GM12891 (cell line): ENCODE results near the gene ROPN1B.

Experiments
- POLR2A ChIP-seq: IDR thresholded peaks from 2 replicates; pipeline ENCODE4 v1.6.1; 2011; ENCODE audit warnings: low read depth, low read length, control low read depth
- POLR2AphosphoS5 ChIP-seq: IDR thresholded peaks from 2 replicates; pipeline ENCODE4 v1.6.1; 2011; ENCODE audit warnings: low read depth, low read length, control low read depth
- TAF1 ChIP-seq: IDR thresholded peaks from 2 replicates; pipeline ENCODE4 v1.6.1; 2011; ENCODE audit warnings: low read depth, low read length, control low read depth

- TF ChIP-seq POLR2A: no peak
- no peak for TF ChIP-seq POLR2AphosphoS5
- TF ChIP-seq TAF1: no peak
Observed at GRCh38 chr3:125960456-125961288, 8.3 kb upstream of the ROPN1B start.
